ENCODE results near the gene MAL.
A peak's percentile ranks its signal among the peaks of the same experiment; 100 is the strongest.

Gene MAL

GRCh38 chr2:95025406-95026319, at the start of gene MAL:
TSS of gene MAL (plus strand) at chr2:95025708. CDS start at chr2:95025793, 85 bp downstream.
- DNase-seq (ENCODE audit: low read depth): no peak

- no peak for DNase-seq (ENCODE audit: low read depth)
These were observed 47.7 kb upstream of the MAL start for GRCh38 chr2:94977826-94978225.

- DNase-seq (ENCODE audit: low read depth): no peak
These were observed 46.6 kb upstream of the MAL start for GRCh38 chr2:94978917-94979316.

- no peak for DNase-seq (ENCODE audit: low read depth)
These were observed 45.8 kb upstream of the MAL start for GRCh38 chr2:94979406-94980375.

- no peak for DNase-seq (ENCODE audit: low read depth)
These were observed 45.1 kb upstream of the MAL start for GRCh38 chr2:94980406-94980805.

- no peak for DNase-seq (ENCODE audit: low read depth)
These were observed 43.4 kb upstream of the MAL start for GRCh38 chr2:94982156-94982555.

GRCh38 chr2:94982675-94983074, 42.8 kb upstream of the MAL start:
- no peak for DNase-seq (ENCODE audit: low read depth)

- DNase-seq (ENCODE audit: low read depth): no peak
These were observed 40.4 kb upstream of the MAL start for GRCh38 chr2:94984964-94985575.

- no peak for DNase-seq (ENCODE audit: low read depth)
These were observed 39.9 kb upstream of the MAL start for GRCh38 chr2:94985636-94986035.

- peak; percentile 36 for DNase-seq (ENCODE audit: low read depth)
These were observed 39.0 kb upstream of the MAL start for GRCh38 chr2:94986392-94986963.

GRCh38 chr2:94987074-94988020, 38.2 kb upstream of the MAL start:
- no peak for DNase-seq (ENCODE audit: low read depth)

GRCh38 chr2:94990956-94991355, 34.6 kb upstream of the MAL start:
- DNase-seq (ENCODE audit: low read depth): no peak

- DNase-seq (ENCODE audit: low read depth): no peak
These were observed 33.1 kb upstream of the MAL start for GRCh38 chr2:94992360-94992759.

- DNase-seq (ENCODE audit: low read depth): no peak
These were observed 32.1 kb upstream of the MAL start for GRCh38 chr2:94993176-94994062.

- DNase-seq (ENCODE audit: low read depth): no peak
These were observed 31.2 kb upstream of the MAL start for GRCh38 chr2:94994063-94994913.

- DNase-seq (ENCODE audit: low read depth): no peak
These were observed 30.5 kb upstream of the MAL start for GRCh38 chr2:94994914-94995552.

- DNase-seq (ENCODE audit: low read depth): no peak
These were observed 29.8 kb upstream of the MAL start for GRCh38 chr2:94995553-94996304.

Data from CMK (cell line).